NB4 (cell line): Measurements from ENCODE around the gene RIMS1.

ENCODE experiments used
- DNase-seq: peaks from one replicate; pipeline ENCODE4 v3.0.0; 2010; ENCODE audit warnings: low read depth
- H3K4me3 ChIP-seq: one replicate; pipeline ENCODE4 v1.5.1; 2011; ENCODE audit warnings: mild to moderate bottlenecking, low read depth, low read length, moderate library complexity
- CTCF ChIP-seq: IDR thresholded peaks from one replicate; pipeline ENCODE4 v1.5.1; 2012; ENCODE audit warnings: low read depth, low read length
- MAX ChIP-seq: IDR thresholded peaks from 2 replicates; pipeline ENCODE4 v1.6.1; 2011; ENCODE audit warnings: low read depth, low read length
- MYC ChIP-seq: IDR thresholded peaks from 2 replicates; pipeline ENCODE4 v1.6.1; 2011; ENCODE audit warnings: low read depth, low read length
- POLR2A ChIP-seq: IDR thresholded peaks from 2 replicates; pipeline ENCODE4 v1.6.1; 2011; ENCODE audit warnings: mild to moderate bottlenecking; ENCODE audit not compliant: insufficient read length; ENCODE audit errors: extremely low read depth

The RIMS1 gene

DNA sequence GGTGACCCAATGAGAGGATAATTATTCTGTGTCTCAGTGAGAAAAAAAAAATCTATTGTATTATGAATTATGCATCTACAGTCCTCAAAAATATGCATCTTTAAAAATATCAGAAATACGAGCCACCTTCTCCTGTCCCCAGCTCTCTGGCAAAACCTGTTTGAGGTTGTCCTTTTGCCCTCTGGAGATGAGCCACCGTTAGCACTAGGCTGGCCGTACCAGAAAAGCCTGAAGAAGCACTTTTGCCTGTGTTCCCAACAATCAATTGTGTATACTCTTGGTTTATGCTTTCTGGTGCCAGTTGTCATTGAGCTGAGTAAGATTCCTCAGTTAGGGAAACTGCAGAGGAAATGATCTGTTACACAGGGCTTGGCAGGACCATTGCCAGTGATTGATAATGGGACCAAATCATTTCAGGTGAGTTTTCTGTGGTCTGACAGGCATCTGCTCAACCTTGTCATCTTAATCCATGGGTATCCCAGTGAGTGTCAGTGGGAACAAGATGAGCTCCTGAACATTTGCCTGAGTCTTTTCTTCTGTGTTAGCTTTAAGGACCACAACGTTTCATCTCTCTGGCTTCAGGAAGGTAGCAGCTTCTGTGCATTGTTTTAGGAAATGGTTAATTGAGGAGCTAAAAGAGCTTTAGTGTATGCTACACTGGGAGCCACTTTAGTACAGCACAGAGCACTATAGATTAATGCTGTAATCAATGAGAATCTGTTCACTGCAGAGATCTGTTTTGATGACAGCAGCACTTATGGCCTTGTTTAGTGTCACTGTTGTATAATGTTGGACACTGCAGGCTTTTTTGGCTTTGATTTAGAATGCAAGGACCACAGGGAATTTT is 330.1 kb downstream of the RIMS1 start:
- no peak for DNase-seq
- TF ChIP-seq POLR2A (no peak), MAX (no peak), CTCF (no peak), MYC (no peak)

GRCh38 chr6:72217626-72218025 is 331.3 kb downstream of the RIMS1 start:
- H3K4me3 ChIP-seq: no peak overlapping the region
- no peak for DNase-seq
- TF ChIP-seq MAX (no peak), CTCF (no peak), POLR2A (no peak), MYC (no peak)

More for the DNA sequence above, 330.1 kb downstream of the RIMS1 start:
- H3K4me3 ChIP-seq: no peak overlapping the region

- DNase-seq: peak; percentile 38
- TF ChIP-seq MYC (no peak), CTCF (peak; percentile 37)
- no peak overlapping the region for H3K4me3 ChIP-seq
Measured at GRCh38 chr6:72218125-72218524, 331.8 kb downstream of the RIMS1 start.

DNA sequence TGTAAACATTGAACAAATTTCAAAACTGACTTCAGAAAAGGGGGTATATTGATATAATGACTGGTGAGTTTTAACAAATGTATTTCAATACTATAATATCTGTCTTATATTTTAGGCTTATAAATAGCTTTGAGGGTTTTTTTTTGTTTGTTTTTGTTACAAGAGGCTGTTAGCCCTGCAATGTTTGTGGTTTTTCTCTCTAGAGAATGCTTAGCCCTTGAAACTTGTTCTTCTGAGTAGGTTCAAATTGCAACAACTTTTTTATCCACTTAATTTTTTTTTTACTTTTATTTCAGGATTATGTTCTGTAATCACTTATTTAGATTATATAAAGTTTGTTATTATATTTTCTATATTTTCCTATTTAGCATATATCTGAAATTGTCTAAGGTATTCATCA is 333.2 kb downstream of the RIMS1 start:
- no peak for TF ChIP-seq MYC
- TF ChIP-seq POLR2A: no peak
- TF ChIP-seq CTCF: no peak
- TF ChIP-seq MAX: no peak
- DNase-seq: no peak
- H3K4me3 ChIP-seq: no peak overlapping the region

DNA sequence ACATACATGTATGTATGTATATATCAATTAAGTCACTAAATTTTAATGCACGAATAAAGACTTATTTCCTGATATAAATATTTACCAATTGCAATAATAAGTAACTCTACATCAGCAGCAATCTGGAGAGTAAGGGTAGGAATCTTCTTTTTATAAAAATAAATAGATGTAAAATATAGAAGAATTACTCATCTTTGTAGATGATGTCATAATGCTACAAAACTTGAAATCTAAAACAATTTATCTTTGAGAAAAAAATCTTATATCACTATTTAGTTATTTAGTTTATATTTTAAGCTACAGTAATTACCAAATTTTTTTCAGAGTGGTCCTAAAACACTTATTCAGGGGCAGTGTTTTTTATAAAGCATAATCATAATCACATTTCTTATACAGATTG is 351.7 kb downstream of the RIMS1 start:
- DNase-seq: no peak
- H3K4me3 ChIP-seq: no peak overlapping the region
- no peak for TF ChIP-seq POLR2A
- TF ChIP-seq CTCF: no peak
- TF ChIP-seq MYC: no peak
- TF ChIP-seq MAX: no peak

DNA sequence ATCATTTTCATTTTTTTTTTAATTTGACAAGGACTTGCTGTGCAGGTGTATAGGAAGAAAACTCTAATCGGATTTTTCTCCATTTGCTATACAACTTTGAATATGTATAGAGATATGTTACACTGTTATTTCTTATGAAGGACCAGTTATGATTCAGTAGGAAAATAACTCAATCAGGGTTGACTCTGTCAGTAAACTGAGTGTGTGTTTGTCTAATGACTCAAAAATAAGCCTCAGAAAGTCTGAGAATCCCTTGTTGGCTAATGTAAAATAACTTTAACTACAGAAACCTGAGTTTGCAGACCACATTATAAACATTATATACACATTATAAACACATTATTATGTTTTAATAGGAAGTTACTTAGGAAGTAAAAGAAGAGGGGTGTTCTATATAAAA is 352.6 kb downstream of the RIMS1 start:
- no peak overlapping the region for H3K4me3 ChIP-seq
- no peak for TF ChIP-seq CTCF
- TF ChIP-seq POLR2A: no peak
- TF ChIP-seq MAX: no peak
- TF ChIP-seq MYC: no peak
- DNase-seq: no peak
